GM18511 (cell line): ENCODE data around the gene UBXN10.

Experiments used
- ATAC-seq: cut with Tn5 transposase; IDR thresholded peaks from one replicate; pipeline ENCODE4 v1.9.1; 2021; ENCODE audit warnings: mild to moderate bottlenecking, moderate library complexity; ENCODE audit not compliant: unreplicated experiment

The UBXN10 gene

GRCh38 chr1:20182415-20182814 is 3.5 kb upstream of the UBXN10 start:
- ATAC-seq = no peak

GRCh38 chr1:20183035-20183434 is 2.9 kb upstream of the UBXN10 start:
- no peak for ATAC-seq

GRCh38 chr1:20183616-20184271 is 2.2 kb upstream of the UBXN10 start:
- ATAC-seq = no peak

DNA sequence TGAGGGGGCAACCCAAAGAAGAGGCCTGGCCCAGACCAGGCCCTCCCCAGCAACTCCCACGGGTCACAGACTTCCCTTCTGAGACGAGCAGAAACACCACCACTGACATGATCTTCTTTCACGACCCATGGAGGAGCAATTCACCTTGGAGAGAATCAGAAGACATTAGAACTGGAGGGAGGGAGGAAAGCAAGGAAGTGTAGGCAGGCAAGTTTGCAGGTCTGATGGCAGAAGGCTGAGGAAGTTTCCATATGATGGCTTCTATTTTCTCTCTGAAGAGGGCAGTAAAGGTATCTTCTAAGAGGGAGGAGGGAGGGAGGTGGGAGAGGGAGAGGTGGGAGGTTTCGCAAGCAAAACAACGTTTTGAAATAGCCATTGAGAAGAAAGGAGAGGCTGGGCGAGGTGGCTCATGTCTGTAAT is 1.4 kb upstream of the UBXN10 start:
- no peak for ATAC-seq

GRCh38 chr1:20184997-20185833 is 681 bp upstream of the UBXN10 start:
- no peak for ATAC-seq

- ATAC-seq = no peak
Measured at GRCh38 chr1:20187103-20187812, 1.4 kb downstream of the UBXN10 start.

- ATAC-seq = no peak
Measured at GRCh38 chr1:20187813-20188454, 2.0 kb downstream of the UBXN10 start.

- no peak for ATAC-seq
Measured at GRCh38 chr1:20188455-20188817, 2.5 kb downstream of the UBXN10 start.

DNA sequence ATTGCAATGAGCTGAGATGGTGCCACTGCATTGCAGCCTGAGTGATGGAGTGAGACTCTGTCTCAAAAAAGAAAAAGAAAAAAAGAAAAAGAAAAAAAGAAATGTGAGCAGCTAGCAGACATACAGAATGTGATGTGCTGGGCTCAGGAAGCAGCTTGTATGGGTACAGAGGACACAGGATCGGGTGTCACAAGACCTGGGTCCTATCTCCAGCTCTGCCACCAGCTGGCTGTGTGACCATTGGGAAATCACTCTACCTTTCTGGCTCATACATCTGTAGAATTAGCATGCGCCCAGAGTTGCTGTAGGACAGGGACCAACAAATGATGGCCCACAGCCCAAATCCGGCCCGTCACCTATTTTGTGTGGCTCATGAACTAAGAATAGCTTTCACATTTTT is 3.8 kb downstream of the UBXN10 start:
- no peak for ATAC-seq

DNA sequence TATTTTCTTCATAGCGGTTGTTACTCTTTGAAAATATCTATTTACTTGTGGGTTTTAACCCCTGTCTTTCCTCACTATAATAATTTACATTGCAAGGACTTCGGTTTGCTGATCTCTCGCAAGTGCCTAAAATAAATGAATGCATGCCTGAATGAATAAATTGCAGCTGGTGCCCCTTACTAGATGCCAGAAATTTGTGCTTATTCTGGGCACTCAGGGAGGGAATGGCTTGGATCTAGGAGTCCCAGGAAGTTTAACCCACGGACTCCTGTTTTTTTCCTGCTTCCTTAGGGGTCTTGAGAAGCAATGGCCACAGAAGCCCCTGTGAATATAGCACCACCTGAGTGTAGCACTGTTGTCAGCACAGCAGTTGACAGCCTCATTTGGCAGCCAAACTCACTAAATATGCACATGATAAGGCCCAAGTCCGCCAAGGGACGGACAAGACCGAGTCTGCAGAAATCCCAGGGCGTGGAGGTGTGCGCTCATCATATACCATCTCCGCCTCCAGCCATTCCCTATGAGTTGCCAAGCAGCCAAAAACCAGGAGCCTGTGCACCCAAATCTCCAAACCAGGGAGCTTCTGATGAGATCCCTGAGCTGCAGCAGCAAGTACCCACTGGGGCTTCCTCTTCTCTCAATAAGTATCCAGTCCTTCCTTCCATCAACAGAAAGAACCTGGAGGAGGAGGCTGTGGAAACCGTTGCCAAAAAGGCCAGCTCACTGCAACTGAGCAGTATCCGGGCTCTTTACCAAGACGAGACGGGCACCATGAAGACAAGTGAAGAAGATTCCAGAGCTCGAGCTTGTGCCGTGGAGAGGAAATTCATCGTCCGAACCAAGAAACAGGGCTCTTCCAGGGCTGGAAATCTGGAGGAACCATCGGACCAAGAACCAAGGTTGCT is 4.6 kb downstream of the UBXN10 start:
- no peak for ATAC-seq

GRCh38 chr1:20191266-20191825 is 5.5 kb downstream of the UBXN10 start:
- no peak for ATAC-seq

DNA sequence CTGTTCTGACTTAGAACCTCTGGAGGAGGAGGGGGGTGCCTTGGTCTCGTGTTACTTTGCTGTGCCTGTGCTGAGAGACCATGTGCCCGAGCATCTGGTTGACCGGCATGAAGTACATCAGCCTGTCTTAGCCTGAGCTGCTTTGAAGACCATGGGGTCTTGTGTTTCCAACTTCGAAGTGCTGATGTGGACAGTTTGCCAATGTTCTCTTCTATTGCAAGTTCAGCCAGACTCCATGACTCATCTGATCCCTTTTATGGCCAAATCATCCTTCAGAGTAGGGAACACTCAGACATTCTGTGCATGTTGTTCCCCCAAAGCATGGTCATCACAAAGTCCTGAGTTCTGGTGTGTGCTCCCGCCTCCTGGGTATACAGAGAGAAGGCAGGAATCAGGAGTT is 6.5 kb downstream of the UBXN10 start:
- ATAC-seq = no peak

GRCh38 chr1:20192871-20193411 is 7.0 kb downstream of the UBXN10 start:
- no peak for ATAC-seq

DNA sequence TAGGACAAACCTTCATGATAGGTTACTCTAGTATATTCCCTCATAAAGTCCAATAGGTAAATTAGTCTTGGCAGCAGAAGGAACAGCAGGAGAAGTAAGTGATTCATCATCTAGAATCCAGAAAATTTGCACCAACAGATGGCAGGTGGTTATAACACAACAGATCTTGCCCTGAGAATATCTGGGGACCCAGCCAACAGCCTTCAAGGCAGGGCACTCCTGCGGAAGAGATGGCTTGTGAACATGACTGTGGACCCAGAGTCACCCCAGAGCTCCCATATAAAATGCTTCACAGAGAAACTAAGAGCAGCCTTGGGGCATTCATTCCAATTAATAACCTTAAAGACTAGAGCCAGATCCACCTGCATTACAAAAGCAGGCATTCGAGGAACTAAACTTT is 8.3 kb downstream of the UBXN10 start:
- ATAC-seq = no peak

GRCh38 chr1:20194757-20195461 is 9.0 kb downstream of the UBXN10 start:
- no peak for ATAC-seq

- ATAC-seq = no peak
Measured at GRCh38 chr1:20195462-20195780, 9.5 kb downstream of the UBXN10 start.

GRCh38 chr1:20197329-20197791 is 11.5 kb downstream of the UBXN10 start:
- no peak for ATAC-seq

GRCh38 chr1:20198296-20198695 is 12.4 kb downstream of the UBXN10 start:
- ATAC-seq = no peak

- no peak for ATAC-seq
Measured at GRCh38 chr1:20198918-20199317, 13.0 kb downstream of the UBXN10 start.
